Stimulated activated CD8-positive, alpha-beta memory T cell treated with anti-CD3 and anti-CD28 coated beads, Interleukin-4, amount 100 ng/mL, for 24 hours (primary cell): Measurements from ENCODE around the gene LRRN3.

Source experiments
- DNase-seq: peaks from one replicate; pipeline ENCODE4 v3.0.0-alpha.2; 2020; ENCODE audit warnings: low read depth

LRRN3 gene

DNA sequence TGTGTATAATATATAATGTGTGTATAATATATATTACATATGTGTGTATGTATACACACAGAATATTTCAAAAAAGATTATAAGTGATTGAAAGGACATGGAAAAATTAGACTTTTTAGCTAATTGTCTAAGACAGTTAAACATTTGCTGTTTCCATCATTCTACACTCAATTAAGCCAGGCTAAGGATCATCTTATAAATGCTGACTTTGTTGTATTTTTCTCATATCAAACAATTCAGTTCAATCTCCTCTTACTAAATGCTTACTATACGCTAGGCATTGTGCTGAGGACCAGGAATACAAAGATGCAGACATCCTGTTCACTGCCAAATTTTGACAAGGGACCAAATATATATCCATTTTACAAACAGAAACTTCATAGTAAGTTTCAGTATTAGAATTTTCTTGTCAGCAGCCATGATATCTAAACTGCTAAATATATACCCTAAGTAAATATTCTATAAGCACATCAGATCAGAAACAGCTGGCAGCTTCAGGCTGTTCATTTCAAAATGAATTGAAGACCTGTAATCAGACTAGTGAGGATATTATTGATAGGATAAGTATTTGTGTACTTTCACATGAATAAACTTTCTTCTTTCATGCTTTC lies 10.3 kb upstream of the LRRN3 start:
- DNase-seq, result no peak

DNA sequence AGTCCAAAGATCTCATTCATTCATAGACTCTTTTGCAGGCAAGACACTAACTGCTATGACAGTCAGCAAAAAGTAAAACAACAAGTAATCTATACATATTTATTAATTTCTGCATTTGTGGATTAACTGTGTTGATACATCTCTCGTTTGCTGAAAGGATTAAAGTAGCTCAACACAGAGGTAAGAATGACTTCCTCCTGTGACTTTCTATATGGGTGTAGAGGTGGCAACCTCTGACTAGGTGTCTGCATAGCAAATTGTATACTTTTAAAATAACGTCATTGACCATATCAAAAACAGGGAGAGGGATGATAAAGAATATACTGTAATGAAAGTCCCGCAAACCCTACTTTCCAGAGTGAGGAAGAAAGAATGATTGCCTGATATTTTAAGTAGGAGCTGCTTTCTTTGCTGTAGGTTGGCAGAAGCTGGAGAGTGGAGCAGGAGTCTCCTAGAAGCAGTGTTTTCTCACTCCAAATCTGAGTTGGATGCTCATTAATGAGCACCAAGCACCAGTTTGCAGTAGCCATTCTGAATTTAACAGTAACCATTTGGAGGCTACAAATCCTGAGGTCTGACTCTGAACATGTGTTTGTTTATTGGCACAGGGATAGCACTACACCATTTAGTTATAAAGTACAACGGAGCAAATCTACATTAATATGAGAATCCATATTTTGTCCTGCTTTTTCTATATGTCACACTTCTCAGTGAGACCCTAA lies 9.2 kb upstream of the LRRN3 start:
- DNase-seq, result no peak

DNA sequence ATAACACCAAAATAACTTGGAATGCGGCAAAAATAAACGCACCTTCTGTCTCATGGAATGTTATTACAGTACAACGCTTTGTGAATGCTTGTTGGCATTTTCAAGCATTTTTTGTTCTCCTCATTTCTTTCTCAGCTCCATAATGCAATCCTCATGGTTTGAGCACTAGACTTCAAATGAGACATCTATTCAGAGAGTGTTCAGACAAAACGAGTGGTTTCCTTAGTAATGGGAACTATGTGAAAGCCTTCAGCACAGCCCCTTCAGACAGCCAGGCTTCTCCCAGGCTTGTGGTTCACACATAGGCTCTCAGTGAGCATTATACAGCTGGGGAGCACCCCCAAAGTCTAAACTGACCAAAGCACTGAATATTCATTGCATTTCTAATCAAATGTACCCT lies 8.6 kb upstream of the LRRN3 start:
- no peak for DNase-seq

DNA sequence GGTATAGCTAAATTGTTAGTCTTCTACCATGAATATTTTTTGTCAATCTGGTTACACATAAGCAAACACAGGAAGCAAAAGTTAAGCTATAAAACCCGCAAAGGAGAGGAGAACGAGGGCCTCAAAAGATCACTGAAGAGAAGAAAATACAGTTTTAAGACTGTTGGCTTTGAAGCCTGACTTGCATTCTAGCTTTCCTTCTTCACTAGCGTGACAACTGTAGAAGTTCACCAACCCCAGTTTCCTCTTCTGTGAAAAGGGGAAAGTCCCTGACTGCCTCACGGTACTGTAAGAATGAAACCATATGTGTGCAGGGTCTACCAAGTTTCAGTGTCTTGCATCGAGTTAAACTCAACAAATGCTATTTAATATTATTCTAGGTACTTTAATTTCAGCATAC lies 7.5 kb upstream of the LRRN3 start:
- peak; percentile 7 for DNase-seq

DNA sequence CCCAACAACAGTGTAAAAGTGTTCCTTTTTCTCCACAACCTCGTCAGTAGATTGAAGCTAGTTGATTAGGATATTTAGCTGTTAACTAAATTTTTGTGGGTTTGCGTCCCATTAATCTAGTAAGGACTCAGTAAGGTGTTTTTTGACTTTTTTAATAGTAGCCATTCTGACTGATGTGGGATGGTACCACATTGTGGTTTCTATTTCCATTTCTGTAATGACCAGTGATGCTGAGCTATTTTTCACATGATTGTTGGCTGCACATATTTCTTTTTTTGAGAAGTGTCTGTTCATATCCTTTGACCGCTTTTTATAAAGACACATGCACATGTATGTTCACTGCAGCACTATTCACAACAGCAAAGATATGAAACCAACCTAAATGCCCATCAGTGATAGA lies 5.6 kb upstream of the LRRN3 start:
- DNase-seq, result no peak

DNA sequence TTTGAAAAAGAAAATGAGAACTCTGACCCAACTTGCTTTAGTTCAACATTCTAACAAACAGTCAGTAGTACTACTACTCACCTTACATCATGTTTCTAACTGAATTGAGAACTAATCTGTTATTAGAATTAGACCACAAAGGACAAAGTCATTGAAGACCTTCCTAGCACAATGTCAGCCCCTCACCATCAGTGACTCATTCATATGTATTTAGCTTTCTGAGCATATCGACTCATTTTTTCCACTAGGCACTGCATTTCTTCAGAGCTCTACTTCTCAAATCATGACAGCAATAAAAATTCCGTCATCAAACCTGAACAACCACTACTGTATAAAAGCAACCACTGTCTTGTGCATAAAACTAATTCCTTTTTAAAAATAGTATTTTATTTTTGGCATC lies 4.4 kb upstream of the LRRN3 start:
- no peak for DNase-seq

DNA sequence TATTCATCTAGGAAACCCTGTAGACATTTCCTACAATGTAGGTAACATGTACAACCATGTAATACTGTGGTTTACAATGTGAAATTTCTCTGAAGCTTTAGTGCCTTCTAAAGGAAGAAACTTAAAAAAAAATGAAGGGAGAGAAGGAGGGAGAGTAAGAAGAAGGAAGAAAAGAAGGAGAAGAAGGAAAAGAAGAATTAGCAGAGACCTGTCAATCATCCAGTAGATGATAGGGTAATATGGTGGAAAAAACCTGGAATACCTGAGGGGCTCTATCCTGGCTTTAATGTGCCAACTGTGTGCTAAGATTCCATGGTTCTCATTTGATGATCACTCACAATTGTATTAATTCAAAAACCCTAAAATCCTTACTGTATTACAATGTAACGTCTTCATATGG lies 2.6 kb upstream of the LRRN3 start:
- DNase-seq, result no peak

DNA sequence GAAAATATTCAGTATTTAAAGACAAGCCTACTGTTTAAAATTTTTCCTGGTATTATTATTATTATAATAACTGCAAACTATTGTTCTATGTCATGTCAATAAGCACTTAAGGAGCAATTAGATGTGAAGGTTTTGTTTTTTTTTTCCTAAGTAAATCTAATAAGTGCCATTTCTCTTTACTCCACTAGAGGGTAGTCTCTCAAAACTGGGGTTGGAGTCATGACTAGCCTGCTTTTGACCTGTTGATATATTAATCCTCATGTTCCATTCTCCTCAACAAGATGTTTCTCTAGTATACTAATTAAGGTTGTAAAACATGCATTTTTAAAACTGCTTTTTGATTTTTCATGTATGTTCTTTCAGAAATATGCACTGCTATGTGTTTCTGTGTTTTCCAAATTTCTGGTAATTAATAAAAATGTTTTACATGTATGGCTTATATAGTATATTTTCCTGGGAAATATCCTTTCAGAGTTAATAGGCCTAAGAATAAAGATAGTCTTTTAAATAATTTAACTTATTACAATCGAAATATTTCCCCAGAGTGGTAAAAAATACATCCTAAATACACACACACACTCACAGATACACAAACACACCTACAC lies 1.0 kb upstream of the LRRN3 start:
- no peak for DNase-seq

DNA sequence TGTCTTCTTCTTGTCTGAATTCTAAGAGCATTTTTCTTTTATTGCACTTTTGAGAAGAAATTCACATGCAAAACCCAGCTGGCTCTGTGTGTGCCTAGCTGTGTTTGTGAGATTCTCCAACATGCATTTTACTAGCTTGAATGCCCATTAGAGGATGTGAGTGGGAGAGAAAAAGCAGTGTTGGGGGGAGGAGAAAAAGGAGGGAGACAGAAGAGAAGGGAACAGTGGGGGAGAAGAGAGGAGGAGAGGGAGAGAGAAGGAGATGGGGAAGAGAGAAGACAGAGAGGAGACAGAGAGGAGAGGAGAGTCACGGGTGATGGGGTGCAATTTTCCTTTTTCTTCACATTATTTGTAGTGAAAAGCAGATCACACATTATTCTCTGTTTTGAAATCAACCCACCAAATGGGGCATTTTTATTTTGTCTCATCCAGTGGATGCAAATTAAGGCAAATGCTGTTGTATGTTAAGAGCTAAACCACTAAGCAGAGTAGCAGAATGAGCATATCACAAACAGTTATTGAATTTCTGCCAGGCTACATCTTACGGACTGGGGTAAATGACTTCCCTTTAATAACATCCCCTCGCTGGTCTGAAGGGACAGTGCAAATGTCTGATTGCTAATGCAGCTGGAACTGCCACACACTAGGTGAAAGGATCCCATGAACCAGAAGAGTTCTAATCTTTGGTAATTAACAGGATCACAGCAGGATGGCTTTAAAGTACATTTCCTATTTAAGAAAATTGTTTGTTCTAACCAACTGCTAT lies 849 bp downstream of the LRRN3 start:
- DNase-seq, result no peak

DNA sequence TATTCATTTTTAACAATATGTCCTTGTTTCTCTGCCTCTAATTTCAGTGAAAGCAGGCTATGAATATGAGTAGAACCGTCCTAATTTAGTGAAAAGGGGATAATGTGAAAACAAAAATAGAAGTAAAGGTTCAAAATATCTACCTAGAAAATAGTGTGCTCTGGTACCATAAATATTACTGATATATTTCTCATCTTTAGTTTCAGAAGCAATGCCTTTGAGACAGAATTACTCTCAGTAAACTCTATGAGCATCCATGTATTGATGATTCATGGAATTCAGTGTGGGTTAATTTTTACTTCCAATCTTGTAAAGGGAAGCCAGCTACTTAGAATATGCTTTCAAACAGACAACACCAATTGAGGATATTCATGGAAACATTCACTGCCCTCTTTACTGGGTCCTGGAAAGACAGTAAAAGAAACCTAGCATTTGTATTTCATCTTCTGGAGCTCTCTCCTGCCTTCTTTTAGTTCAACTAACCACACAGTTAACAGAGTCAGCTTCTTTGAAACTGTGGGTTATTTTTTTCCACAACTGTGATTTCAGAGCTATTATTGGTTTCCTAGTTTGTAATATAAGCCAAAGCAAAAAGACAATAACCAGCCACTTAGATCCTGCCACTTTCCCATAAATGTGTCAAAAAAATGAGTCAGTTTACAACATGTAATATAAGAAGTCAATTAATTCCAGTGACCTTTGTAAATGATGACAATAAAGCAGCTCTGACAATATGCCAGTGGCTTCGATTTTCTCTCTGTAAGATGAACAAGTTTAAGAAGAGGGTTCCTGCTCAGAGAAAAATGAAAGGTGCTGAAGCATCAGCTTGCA lies 1.7 kb downstream of the LRRN3 start:
- DNase-seq, result no peak

DNA sequence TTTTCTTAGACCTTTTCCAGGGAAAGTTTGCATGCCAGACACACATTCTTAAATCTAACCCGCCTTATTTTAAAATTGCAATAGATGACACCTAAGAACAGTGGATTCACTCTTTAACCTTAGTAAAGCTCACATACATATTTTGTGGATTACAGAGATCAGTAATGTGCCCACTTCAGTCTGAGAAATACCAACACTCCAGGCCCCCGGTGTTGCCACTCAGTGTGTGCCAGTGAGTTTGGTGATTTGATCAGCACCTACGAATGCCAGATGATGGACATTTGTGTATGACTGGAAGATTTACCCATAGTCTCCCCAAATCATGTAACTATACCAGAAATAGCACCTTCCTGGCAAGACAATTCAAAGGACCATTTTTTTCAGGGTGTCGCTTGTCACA lies 2.6 kb downstream of the LRRN3 start:
- no peak for DNase-seq

DNA sequence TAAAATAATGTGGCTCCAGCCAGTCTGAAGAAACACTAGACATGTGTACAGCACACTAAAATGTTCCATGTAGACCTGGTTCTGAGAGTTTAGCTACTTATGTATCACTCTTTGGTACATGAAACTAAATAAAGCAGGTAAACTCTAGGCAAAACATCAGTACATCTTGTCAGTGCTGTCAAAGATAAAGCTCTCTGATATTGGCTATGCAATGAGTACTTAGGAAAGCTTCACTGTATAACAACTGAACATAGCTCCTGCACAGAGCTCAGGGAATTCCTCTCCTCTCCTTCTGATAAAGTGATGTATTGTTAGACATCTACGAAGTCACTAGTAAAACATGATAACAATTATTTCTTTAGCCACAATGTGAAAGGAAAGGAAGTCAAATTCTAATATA lies 3.5 kb downstream of the LRRN3 start:
- no peak for DNase-seq

DNA sequence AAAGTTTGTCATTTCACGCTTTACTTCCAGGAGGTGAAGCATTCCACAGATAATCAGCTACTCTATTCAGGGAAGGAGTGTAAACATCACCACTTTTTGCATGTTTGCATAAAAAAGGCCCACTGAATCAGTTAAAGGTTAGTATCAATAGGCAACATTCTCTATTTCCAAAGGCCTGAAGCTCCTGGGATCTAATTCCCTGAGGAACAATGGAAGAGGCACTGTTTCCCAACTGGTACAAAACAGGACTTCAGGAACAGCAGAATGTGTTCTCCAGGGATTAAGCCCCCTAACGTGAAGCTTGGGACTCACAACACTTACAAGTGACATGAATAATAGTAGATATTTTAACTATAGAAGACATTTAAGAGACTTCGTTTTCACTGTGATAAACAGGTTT lies 6.1 kb downstream of the LRRN3 start:
- DNase-seq, result no peak

DNA sequence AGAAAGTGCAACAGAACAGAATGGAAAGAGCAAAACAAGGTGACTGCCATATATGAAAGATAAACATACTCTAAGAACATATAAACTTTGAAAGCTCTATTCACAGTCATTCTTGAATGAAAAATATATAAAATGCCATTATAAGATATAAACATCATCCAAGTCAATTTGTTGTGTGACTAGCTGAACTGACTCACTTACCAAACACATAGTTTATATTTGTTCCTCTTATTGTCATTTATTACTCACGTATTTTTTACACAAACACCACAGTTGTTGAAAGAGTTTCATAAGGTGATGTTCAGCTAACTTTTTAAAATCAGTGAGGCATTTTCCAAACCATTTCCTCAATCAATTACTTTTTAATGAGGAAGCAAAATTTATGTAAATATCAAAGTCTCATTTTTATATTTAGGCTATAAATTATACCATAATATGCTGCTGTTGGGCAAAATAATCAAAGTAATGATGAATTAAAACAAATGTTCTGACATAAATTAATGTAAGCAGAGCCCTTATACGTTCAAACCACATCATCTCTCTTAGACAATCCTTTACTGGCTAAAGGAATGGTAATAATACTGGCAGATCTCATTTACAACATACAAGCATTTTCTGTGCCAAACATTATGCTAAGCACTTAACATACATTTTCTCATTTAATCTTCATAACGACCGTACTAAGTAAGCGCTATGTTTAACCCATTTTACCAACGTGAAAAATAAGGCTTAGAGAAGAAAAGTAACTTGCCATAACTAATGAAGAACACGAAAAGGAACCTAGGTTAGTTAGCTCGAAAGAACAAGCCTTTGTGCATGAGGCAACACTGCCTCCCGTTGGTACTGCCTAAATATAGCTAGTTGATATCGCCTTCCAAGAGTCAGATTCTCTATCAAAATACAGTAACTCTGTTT lies 7.3 kb downstream of the LRRN3 start:
- peak; percentile 32 for DNase-seq

DNA sequence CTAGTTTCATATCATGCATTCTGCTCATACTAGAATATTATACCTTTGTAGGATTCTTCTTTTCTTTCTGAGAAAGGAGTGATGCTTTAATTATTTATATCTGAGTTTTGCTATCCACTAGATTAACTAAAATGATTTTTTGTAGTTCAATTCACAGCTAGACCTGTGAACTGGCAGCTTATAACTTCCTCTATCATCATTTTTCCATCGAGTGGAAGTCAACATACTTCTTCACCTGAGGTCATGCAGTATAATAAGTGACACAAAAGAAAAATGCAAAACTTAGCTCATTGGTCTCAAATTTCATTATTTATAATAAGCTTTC lies 8.0 kb downstream of the LRRN3 start:
- DNase-seq, result no peak

DNA sequence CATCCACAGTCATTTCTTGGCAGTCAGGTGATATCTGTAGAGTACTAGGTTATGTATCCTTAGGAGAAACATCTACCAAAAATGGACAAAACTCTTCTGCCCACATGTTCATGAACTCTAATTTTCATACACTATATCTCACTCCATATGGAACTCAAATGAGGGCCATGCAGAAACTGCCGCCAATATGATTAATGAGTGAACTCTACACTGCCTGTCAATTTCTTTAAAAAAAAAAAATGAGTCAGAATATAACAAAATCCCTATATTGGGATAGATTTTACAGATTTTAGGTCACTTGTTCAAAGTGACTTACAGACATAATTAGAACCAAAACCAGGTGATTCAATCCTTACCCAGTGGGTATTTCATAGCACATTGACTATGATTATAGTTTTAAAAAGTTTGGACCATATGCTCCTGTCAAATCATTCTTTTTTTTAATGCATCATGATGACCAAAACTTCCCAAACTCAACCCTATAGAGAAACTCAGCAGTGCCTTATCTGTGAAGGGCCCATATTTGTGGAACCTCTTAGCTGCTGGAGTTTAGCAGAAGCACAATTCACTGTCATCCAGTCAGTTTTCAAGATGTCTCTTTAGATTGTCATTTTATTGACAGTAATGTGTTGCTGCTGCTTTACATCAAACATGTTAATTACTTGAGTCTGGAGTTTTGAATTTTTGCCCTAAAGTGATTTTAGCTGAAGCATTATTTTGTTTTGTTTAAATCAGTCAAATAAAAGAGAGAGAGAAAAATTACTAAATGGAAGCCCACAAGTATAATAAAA lies 11.1 kb downstream of the LRRN3 start:
- DNase-seq, result no peak

DNA sequence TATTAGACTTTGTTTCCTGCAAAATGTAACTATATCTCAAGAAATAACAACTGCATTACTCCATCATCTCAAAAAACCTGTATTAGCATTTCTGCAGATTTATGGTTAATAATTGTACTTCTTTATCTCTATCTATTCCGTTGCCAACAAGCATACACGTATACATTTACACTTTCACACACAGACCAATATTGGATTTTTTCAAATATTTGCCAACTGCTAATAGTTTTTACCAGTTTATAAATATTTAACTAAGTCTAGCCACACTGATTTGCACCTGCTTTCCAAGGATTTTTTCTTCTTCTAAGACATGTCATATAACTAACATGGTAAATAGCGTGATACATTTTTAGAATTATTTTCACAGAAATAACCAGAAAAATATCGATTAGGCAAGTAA lies 12.2 kb downstream of the LRRN3 start:
- no peak for DNase-seq

DNA sequence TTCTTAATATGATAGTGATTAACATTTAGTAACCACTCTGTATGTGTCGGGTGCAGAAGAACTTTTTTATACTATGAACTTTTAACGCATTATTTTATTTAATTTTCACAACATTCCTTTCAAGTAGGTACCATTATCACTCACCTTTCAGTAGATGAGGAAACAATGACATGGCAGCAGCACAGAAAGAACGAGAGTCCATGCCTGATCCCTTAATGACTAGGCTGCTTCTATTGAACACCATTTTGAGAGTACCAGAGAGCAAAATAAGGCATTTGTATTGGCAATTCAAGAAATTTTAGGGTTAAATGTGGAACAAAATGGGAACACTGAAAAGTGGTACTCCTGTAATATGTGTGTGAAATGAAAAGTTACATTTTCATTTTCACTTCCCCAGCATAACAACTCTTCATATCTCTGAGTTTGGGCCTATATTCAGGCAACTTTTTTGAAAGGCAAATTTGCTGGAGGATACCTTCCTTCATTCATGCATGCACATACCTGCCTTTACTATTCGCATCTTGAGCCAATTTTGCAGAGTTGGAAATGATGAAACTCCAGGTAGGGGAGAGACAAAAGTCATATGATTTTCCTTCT lies 12.8 kb downstream of the LRRN3 start:
- DNase-seq, result no peak

DNA sequence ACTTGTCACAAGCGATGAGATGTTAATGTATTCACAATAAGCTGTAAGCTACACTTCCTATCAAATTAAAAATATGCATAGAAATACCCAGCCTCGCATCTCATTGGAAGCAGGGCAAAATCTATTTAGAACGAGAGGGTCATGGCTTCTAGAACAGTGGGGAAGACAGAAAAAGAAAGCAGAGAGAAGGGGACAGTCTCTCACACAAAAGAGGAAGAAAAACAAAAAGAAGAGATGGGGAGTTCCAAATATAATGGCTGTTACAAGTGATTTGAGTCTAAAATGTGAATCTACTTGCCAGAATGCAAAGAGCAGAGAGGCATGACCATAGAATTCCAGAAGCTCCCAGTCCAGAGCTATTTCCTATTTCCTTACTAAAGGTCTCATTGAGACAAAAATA lies 13.8 kb downstream of the LRRN3 start:
- DNase-seq, result no peak

DNA sequence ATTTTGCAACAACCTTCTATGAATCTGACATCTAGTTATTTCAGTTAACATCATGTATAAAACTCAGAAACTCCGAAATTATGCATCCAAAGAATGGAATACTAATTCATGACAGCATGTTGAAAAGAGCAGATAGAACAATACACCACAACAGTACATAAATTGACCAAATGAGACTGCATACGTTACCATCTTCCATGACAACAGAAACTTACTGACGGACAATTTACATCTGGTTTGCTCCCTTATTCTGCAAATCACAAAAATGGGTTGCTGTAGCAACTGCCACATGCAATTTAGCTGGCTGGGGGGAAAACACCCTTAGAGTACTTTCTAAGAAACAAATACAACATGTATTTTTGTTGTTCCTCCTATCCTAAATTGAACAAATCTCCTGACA lies 14.3 kb downstream of the LRRN3 start:
- no peak for DNase-seq
